ENCODE results near the gene BPIFA1.

GRCh38 chr20:33290852-33291251 is 55.1 kb downstream of the BPIFA1 start:
- no peak for TF ChIP-seq EZH2phosphoT487 (IDR thresholded peaks at IDR 0.05; ENCODE audit: borderline replicate concordance, low read depth, low read length)
- TF ChIP-seq CTCF (conservative IDR thresholded peaks at IDR 0.05; ENCODE audit: low read length) = no peak

Measured in OCI-LY7 (cell line).